Thyroid gland (tissue), 4 donors: ENCODE measurements around the gene CACNA1B. TPM values are rescaled to one million over a fixed set of nuclear protein-coding genes. Genes with fewer than 3 reads are reported as not detected.
A peak's percentile ranks its signal among the peaks of the same experiment; 100 is the strongest.
"Not testable (repeated sequence)": the region's sequence is repeated elsewhere in the genome, so short reads cannot be mapped to it uniquely, and the experiment has no call there.

Source experiments
- DNase-seq, 2 donors: peaks; one replicate each; pipeline ENCODE4 v3.0.0-alpha.2; 2019
- H3K27ac ChIP-seq, 3 donors: fragments of 200-600 bp; sonication (generic); 1 replicate in 2 of 3; 2 replicates in 1 of 3; pipeline ENCODE4 v1.5.1; 2016 to 2019; ENCODE audit warnings: mild to moderate bottlenecking in 1 of 3, moderate library complexity in 1 of 3
- H3K27me3 ChIP-seq: fragments of 200-600 bp; sonication (generic); one replicate; pipeline ENCODE4 v1.5.1; 2019
- H3K36me3 ChIP-seq, 2 donors: fragments of 200-600 bp; sonication (generic); one replicate each; pipeline ENCODE4 v1.5.1; 2016 to 2019
- H3K4me1 ChIP-seq, 2 donors: fragments of 200-600 bp; sonication (generic); one replicate each; pipeline ENCODE4 v1.5.1; 2017 to 2019
- H3K4me3 ChIP-seq, 3 donors: fragments of 200-600 bp; sonication (generic); replicated peaks in 1 of 3; 1 replicate in 2 of 3; 2 replicates in 1 of 3; pipeline ENCODE4 v1.5.1; 2016; ENCODE audit warnings: mild to moderate bottlenecking in 1 of 3
- H3K9me3 ChIP-seq: fragments of 200-600 bp; sonication (generic); one replicate; pipeline ENCODE4 v1.5.1; 2017
- WGBS, 2 donors: methylation state at CpG; one replicate each; pipeline ENCODE4 v1.1.5; 2017; 5-methylcytosine and 5-hydroxymethylcytosine counted together
- intact Hi-C: fragments of 100-400 bp; cut with DNase I; formaldehyde crosslinking; loops from one replicate; pipeline ENCODE4 v1.15.1; 2023
- total RNA-seq, 4 donors: library from RNA; depleted of rRNA; stranded (reverse); fragments of >200 nt; gene quantifications; one replicate each; pipeline ENCODE4 v1.2.3, GENCODE V29; 2016
- TF ChIP-seq, protein P1 (sequence below), 6 experiments: fragments of 200-600 bp in 3 of 6; fragments of 450-650 bp in 3 of 6; sonication (generic) in 3 of 6; IDR thresholded peaks; one replicate each; pipeline ENCODE4 v1.5.1; 2016 to 2019; ENCODE audit warnings: antibody characterized with exemption in 6 of 6, mild to moderate bottlenecking in 2 of 6, inconsistent platforms in 1 of 6, moderate library complexity in 1 of 6

CACNA1B gene
- total RNA-seq, 4 donors from 2014 or later, result 0.13 to 0.68 (median 0.35) TPM

DNA sequence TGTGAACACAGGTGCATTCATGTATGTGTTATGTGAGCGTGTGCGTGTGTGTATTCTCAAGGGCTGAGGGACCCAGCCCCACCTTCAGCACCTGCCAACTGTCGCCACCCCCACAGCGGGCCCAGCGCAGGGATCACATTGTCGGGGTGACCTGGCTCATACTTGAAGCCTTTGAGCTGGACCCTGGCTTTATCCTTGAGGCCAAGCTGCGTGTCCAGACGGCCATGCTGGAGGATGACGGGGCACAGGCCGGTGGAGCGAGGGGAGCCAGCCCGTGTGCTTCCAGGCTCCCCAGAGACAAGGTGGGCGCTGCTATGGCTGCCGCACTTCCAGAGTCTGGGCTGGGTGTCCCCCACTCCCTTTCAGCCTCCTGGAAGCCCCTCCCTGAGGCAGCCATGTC is 261.5 kb downstream of the CACNA1B start:
- DNase-seq, H3K27ac ChIP-seq, H3K36me3 ChIP-seq, H3K4me3 ChIP-seq, H3K27me3 ChIP-seq, H3K4me1 ChIP-seq, intact Hi-C loops, H3K9me3 ChIP-seq: not testable (repeated sequence)
- WGBS, 2 donors, result 92 to 94% methylated on average over 7 to 10 of the region's 14 CpGs

DNA sequence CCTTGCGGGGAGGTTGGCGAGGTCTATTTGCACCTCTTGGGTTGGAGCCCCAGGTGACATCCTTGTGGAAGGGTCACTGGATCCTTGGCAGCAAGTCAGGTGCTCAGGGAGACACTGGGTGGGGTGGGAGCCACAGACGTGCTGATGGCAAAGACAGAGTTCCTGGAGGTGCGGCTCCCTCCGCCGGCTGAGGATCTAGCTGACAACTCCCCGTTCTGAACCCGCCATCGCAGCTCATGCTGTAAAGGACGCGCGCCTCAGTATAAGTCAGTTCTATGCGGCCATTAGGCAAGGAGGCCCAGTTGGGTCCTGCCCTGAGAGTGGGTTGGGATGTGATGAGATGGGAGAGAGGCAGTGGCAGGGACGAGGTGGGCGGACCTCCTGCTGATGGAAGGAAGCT is 263.4 kb downstream of the CACNA1B start:
- DNase-seq, H3K27ac ChIP-seq: not testable (repeated sequence)
- WGBS, 2 donors, result 87 to 90% methylated on average over 13 of the region's 15 CpGs

DNA sequence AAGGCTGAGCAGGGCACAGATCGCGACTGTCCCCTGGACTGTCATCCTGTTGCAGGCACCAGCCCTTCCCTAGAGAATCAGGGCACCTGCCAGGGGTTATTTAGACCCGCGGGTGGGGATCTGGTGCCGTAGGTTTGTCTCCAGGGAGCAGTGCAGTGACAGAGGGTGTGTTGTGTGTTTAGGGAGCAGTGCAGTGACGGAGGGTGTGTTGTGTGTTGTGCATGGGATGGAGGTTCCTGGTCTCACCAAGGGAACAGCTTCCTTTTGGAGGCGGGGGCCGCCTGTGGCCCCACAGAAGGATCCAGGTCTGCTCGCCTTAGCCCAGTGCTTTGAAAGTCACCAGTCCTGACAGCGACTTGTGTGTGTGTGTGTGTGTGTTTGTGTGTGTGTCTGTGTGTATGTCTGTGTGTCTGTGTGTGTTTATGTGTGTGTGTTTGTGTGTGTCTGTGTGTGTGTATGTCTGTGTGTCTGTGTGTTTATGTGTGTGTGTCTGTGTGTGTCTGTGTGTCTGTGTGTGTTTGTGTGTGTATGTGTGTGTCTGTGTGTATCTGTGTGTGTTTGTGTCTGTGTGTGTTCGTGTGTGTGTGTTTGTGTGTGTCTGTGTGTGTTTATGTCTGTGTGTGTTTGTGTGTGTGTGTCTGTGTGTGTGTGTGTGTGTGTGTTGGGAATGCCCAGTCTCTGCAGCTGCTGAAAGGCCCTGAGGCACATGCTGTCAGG is 265.1 kb downstream of the CACNA1B start:
- DNase-seq, H3K9me3 ChIP-seq, H3K4me1 ChIP-seq, intact Hi-C loops, H3K36me3 ChIP-seq, H3K27me3 ChIP-seq, H3K27ac ChIP-seq, H3K4me3 ChIP-seq: not testable (repeated sequence)
- 77 to 78% methylated on average over 8 to 11 of the region's 11 CpGs for WGBS, 2 donors

More for the DNA sequence above, 263.4 kb downstream of the CACNA1B start:
- H3K27me3 ChIP-seq, H3K4me3 ChIP-seq, H3K4me1 ChIP-seq, intact Hi-C loops, H3K9me3 ChIP-seq, H3K36me3 ChIP-seq: not testable (repeated sequence)

DNA sequence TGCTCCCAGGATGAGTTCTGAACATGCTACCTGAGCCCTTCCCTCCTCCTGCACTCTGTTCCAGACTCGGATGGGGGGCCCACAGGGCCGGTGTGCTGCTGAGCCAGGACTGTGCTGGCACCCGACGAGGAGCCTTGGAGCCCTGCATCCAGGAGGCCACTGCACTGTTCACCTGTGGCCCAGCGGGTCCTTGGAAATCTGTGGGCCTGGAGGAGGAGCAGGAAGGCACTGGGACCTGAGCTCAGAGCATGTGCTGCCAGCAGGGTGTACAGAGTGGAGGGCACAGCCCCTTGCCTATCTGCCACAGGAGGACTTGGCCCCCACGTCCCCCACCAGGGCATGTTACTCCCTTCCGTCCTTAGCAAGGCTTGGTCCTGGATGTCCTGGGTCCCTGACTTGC is 265.9 kb downstream of the CACNA1B start:
- H3K4me3 ChIP-seq, H3K36me3 ChIP-seq, H3K27ac ChIP-seq, DNase-seq, H3K9me3 ChIP-seq, intact Hi-C loops, H3K4me1 ChIP-seq, H3K27me3 ChIP-seq: not testable (repeated sequence)
- WGBS, 2 donors, result 40 to 58% methylated on average over 1 to 2 of the region's 7 CpGs

DNA sequence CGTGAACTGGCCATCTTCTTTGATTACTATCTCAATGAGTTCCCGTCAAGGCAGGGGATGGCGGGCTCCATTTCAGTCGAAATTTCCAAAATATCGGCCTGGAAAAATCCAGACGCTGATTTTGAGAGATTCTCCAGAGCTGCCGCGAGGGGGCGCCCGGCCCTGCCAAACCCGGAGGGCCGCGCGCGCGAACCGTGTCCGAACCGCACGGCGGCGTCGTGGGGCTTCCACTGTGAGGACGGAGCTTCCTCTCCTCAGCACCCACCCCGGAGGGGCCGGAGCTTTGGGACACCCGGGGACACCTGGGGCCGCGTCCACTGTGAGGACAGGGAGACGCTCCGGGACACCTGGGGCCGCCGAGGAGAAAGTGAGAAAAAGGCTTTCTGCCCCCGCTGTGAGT is 270.0 kb downstream of the CACNA1B start:
- H3K27me3 ChIP-seq, H3K4me1 ChIP-seq, H3K9me3 ChIP-seq, H3K4me3 ChIP-seq, H3K27ac ChIP-seq, intact Hi-C loops, H3K36me3 ChIP-seq: not testable (repeated sequence)
- no CpG with 5 or more reads among the region's 34 CpGs for WGBS, 2 donors
- TF ChIP-seq, protein P1, sequence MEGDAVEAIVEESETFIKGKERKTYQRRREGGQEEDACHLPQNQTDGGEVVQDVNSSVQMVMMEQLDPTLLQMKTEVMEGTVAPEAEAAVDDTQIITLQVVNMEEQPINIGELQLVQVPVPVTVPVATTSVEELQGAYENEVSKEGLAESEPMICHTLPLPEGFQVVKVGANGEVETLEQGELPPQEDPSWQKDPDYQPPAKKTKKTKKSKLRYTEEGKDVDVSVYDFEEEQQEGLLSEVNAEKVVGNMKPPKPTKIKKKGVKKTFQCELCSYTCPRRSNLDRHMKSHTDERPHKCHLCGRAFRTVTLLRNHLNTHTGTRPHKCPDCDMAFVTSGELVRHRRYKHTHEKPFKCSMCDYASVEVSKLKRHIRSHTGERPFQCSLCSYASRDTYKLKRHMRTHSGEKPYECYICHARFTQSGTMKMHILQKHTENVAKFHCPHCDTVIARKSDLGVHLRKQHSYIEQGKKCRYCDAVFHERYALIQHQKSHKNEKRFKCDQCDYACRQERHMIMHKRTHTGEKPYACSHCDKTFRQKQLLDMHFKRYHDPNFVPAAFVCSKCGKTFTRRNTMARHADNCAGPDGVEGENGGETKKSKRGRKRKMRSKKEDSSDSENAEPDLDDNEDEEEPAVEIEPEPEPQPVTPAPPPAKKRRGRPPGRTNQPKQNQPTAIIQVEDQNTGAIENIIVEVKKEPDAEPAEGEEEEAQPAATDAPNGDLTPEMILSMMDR (IDR thresholded peaks at IDR 0.05), result peak in 1 of 6 experiments; percentile 37
- DNase-seq, result peak; percentile 55 to 73

DNA sequence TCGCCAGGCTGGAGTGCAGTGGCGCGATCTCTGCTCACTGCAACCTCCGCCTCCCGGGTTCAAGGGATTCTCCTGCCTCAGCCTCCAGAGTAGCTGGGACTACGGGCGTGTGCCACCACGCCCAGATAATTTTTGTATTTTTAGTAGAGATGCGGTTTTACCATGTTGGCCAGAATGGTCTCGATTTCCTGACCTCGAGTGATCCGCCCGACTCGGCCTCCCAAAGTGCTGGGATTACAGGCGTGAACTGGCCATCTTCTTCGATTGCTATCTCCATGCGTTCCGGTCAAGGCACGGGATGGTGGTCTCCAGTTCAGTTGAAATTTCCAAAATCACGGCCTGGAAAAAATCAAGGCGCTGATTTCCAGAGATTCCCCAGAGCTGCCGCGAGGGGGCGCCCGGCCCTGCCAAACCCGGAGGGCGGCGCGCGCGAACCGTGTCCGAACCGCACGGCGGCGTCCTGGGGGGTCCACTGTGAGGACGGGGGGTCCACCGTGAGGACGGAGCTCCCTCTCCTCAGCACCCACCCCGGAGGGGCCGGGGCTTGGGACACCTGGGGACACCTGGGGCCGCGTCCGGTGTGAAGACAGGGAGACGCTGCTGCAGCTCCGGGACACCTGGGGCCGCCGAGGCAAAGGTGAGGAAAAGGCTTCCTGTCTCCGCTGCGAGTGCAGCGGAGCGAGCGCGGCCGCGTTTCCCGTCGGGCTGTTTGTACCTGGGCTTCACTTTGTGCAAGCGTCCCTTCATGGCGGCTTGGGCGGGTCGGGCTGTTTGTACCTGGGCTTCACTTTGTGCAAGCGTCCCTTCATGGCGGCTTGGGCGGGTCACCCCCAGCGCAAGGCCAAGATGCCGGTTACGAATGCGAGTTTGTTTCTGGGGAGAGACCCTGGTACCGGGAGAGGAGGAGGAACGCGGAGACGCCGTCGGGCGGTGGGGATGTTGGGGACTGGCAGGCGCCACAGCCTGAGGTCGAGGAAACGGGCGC is 272.4 kb downstream of the CACNA1B start:
- H3K9me3 ChIP-seq, intact Hi-C loops, H3K4me1 ChIP-seq, H3K36me3 ChIP-seq, H3K27me3 ChIP-seq: not testable (repeated sequence)
- TF ChIP-seq, protein P1 (IDR thresholded peaks at IDR 0.05), result peak in 4 of 6 experiments; percentile 31 to 75 (median 46)
- H3K4me3 ChIP-seq, result peak overlapping the region in 2 of 3 donors; percentile 30 to 40
- 48 to 51% methylated on average over 23 of the region's 81 CpGs for WGBS, 2 donors
- peak overlapping the region in 1 of 3 donors; percentile 3 for H3K27ac ChIP-seq
- DNase-seq, result peak; percentile 6 to 31

DNA sequence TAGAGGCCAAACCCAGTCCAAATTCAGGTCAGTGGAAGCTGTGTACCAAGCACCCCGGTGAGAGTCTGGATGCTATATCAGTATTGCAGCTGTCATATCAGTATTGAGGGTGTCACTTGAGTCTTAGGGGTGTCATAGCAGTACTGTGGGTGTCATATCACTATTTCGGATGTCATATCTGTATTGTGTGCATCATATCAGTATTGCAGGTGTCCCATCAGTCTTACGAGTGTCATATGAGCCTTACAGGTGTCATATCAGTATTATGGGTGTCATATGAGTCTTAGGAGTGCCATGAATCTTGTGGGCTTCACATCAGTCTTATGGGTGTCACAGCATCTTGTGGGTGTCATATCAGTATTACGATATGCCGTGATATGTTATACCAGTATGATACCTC is 278.2 kb downstream of the CACNA1B start:
- H3K4me3 ChIP-seq, H3K27ac ChIP-seq, H3K9me3 ChIP-seq, intact Hi-C loops, H3K4me1 ChIP-seq, H3K27me3 ChIP-seq, DNase-seq, H3K36me3 ChIP-seq: not testable (repeated sequence)
- 80 to 88% methylated on average over 5 of the region's 5 CpGs for WGBS, 2 donors

DNA sequence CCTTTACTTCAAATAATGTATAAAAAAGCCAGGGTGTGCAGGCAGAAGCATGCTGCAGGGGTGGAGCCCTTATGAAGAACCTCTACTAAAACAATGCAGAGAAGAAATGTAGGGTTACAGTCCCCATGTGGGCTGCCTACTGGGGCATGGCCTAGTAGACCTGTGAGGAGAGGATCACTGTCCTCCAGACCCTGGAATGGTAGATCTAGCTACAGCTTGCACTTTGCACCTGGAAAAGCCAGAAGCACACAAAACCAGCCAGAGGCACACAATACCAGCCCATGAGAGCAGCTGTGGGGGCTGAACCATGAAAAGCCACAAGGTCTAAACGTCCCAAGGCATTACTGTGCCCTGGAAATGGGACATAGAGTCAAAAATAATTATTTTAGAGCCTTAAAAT is 289.2 kb downstream of the CACNA1B start:
- H3K4me3 ChIP-seq, DNase-seq, H3K4me1 ChIP-seq, H3K27ac ChIP-seq, H3K36me3 ChIP-seq, intact Hi-C loops, H3K27me3 ChIP-seq, H3K9me3 ChIP-seq: not testable (repeated sequence)
- WGBS, 2 donors, result 15 to 21% methylated on average over 1 of the region's 1 CpG
